WI38 (cell line): ENCODE measurements around the gene SH3BP4.

ENCODE experiments used
- H3K4me3 ChIP-seq: 2 replicates; pipeline ENCODE4 v1.5.1; 2011; ENCODE audit warnings: low read depth, mild to moderate bottlenecking, control low read depth, low read length
- CTCF ChIP-seq: IDR thresholded peaks from 2 replicates; pipeline ENCODE4 v1.5.1; 2012; ENCODE audit warnings: low read depth, mild to moderate bottlenecking, control low read depth, low read length

SH3BP4 gene

DNA sequence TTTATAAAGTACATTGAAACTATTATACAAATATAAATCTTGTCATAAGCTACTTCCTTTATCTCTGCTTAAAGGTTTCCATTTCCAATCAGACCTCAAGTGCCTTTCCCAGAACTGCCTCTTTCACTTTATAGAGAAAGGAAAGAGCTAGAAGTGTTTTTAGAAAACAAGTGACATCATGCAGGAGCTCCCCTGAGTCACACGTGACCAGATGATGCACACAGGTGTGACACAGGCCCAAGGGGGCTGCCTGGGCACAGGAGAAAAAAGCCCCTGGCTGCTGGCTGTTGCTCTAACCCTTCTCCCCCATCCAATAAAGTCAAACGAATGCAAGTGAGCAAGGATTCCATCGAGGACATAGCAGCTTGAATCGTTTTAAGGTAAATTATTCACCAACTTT lies 21.4 kb upstream of the SH3BP4 start:
- no peak overlapping the region for H3K4me3 ChIP-seq
- no peak for TF ChIP-seq CTCF

- TF ChIP-seq CTCF: no peak
- H3K4me3 ChIP-seq: no peak overlapping the region
These were observed 20.4 kb upstream of the SH3BP4 start for GRCh38 chr2:234931371-234931770.

- TF ChIP-seq CTCF: no peak
- no peak overlapping the region for H3K4me3 ChIP-seq
These were observed 19.1 kb upstream of the SH3BP4 start for GRCh38 chr2:234932591-234933168.

- TF ChIP-seq CTCF: no peak
- H3K4me3 ChIP-seq: no peak overlapping the region
These were observed 16.5 kb upstream of the SH3BP4 start for GRCh38 chr2:234935311-234935710.

- TF ChIP-seq CTCF: no peak
- H3K4me3 ChIP-seq: no peak overlapping the region
These were observed 12.2 kb upstream of the SH3BP4 start for GRCh38 chr2:234939576-234939975.

DNA sequence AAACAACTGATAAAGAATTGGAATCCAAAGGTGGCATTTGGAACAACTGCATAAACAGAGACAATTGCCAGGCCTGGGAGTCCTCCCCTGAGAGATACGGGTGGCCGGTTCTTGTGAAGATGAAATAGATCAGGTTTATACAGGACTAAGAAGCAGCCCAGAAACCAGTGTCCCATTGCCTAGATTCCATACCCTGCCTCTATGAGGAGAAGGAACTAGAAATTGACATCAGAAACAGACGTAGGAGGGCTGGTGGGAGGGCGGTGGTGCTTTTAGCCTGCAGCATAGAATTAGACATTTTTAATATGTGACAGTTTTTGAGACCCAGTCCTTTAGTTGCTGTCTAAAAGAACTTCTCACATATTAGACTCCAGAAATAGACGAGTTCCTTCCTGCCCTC lies 11.8 kb upstream of the SH3BP4 start:
- no peak overlapping the region for H3K4me3 ChIP-seq
- TF ChIP-seq CTCF: no peak

- no peak for TF ChIP-seq CTCF
- no peak overlapping the region for H3K4me3 ChIP-seq
These were observed 11.3 kb upstream of the SH3BP4 start for GRCh38 chr2:234940527-234940926.
